ENCODE results near the gene TICAM2. TPM values are rescaled to one million over a fixed set of nuclear protein-coding genes. Genes with fewer than 3 reads are reported as not detected.
A peak's percentile ranks its signal among the peaks of the same experiment; 100 is the strongest.

The TICAM2 gene
- total RNA-seq, 4 donors from 2014 or later: 1.2 to 4.7 (median 3.1) TPM

- peak; percentile 92 for ATAC-seq
- no peaks in the 10 kb centered on the region for H3K36me3 ChIP-seq
- no peaks in the 10 kb centered on the region for H3K9me3 ChIP-seq
- H3K4me3 ChIP-seq: peak overlapping the region; percentile 27 to 31
- TF ChIP-seq CTCF (IDR thresholded peaks at IDR 0.05): peak; percentile 78 to 95 (median 89)
- TF ChIP-seq POLR2A (IDR thresholded peaks at IDR 0.05): no peak
- no peak for TF ChIP-seq EP300 (IDR thresholded peaks at IDR 0.05)
- TF ChIP-seq POLR2AphosphoS5 (IDR thresholded peaks at IDR 0.05): peak; percentile 22
- peak overlapping the region; percentile 48 to 76 (median 66) for H3K27ac ChIP-seq
- H3K4me1 ChIP-seq: peaks cover 0 to 7% (median 0%) of the 10 kb centered on the region in 3 donors
- 8 to 9% methylated on average over 8 of the region's 8 CpGs for WGBS, 2 donors (ENCODE audit: low coverage in 1 of 2)
- no peaks in the 10 kb centered on the region for H3K27me3 ChIP-seq
Observed at GRCh38 chr5:115634343-115635132, 32.3 kb upstream of the TICAM2 start.

GRCh38 chr5:115629903-115630302 lies 27.6 kb upstream of the TICAM2 start:
- H3K36me3 ChIP-seq: no peaks in the 10 kb centered on the region
- peaks cover 0 to 15% (median 0%) of the 10 kb centered on the region in 3 donors for H3K4me1 ChIP-seq
- H3K9me3 ChIP-seq: no peaks in the 10 kb centered on the region
- no peak for ATAC-seq
- H3K27ac ChIP-seq: no peak overlapping the region
- H3K27me3 ChIP-seq: no peaks in the 10 kb centered on the region
- WGBS, 2 donors (ENCODE audit: low coverage in 1 of 2): 55% methylated on average over 1 of the region's 1 CpG; no CpG with 5 or more reads in 1 of the 2 donors
- no peak for TF ChIP-seq POLR2A (IDR thresholded peaks at IDR 0.05)
- H3K4me3 ChIP-seq: no peak overlapping the region

GRCh38 chr5:115627295-115627865 lies 25.1 kb upstream of the TICAM2 start:
- no peaks in the 10 kb centered on the region for H3K36me3 ChIP-seq
- ATAC-seq: no peak
- H3K27me3 ChIP-seq: no peaks in the 10 kb centered on the region
- H3K4me3 ChIP-seq: no peak overlapping the region
- H3K4me1 ChIP-seq: peaks cover 19 to 33% (median 21%) of the 10 kb centered on the region in 3 donors
- H3K9me3 ChIP-seq: no peaks in the 10 kb centered on the region
- no peak overlapping the region for H3K27ac ChIP-seq
- 77 to 87% methylated on average over 4 to 5 of the region's 5 CpGs for WGBS, 2 donors (ENCODE audit: low coverage in 1 of 2)
- TF ChIP-seq EP300 (IDR thresholded peaks at IDR 0.05) (no peak), POLR2AphosphoS5 (IDR thresholded peaks at IDR 0.05) (no peak), POLR2A (IDR thresholded peaks at IDR 0.05) (no peak), CTCF (IDR thresholded peaks at IDR 0.05) (no peak)

- peak; percentile 10 for ATAC-seq
- Histone ChIP-seq H3K4me3 (peak overlapping the region; percentile 58 to 97), H3K9me3 (no peaks in the 10 kb centered on the region), H3K27ac (peak overlapping the region; percentile 35 to 94 (median 88)), H3K27me3 (no peaks in the 10 kb centered on the region), H3K4me1 (peaks cover 20 to 42% (median 21%) of the 10 kb centered on the region in 3 donors), H3K36me3 (no peaks in the 10 kb centered on the region)
- 2 to 4% methylated on average over 2 to 9 of the region's 9 CpGs for WGBS, 2 donors (ENCODE audit: low coverage in 1 of 2)
- no peak for TF ChIP-seq POLR2A (IDR thresholded peaks at IDR 0.05)
- peak in 1 of 4 experiments; percentile 0 for TF ChIP-seq CTCF (IDR thresholded peaks at IDR 0.05)
Observed at GRCh38 chr5:115626445-115626823, 24.2 kb upstream of the TICAM2 start.

- H3K36me3 ChIP-seq: no peaks in the 10 kb centered on the region
- H3K9me3 ChIP-seq: no peaks in the 10 kb centered on the region
- WGBS, 2 donors (ENCODE audit: low coverage in 1 of 2): 0% methylated on average over 16 to 26 of the region's 77 CpGs
- TF ChIP-seq POLR2AphosphoS5 (IDR thresholded peaks at IDR 0.05): peak; percentile 90
- TF ChIP-seq EP300 (IDR thresholded peaks at IDR 0.05): no peak
- TF ChIP-seq POLR2A (IDR thresholded peaks at IDR 0.05): peak; percentile 35 to 60
- peak in 1 of 4 experiments; percentile 39 for TF ChIP-seq CTCF (IDR thresholded peaks at IDR 0.05)
- no peaks in the 10 kb centered on the region for H3K27me3 ChIP-seq
- H3K27ac ChIP-seq: peak within 1 kb of the TSS; percentile 71 to 94 (median 92)
- H3K4me1 ChIP-seq: peaks cover 20 to 48% (median 21%) of the 10 kb centered on the region in 3 donors
- peak within 1 kb of the TSS; percentile 66 to 97 for H3K4me3 ChIP-seq
- ATAC-seq: peak; percentile 99
Observed at GRCh38 chr5:115625579-115626444, 23.5 kb upstream of the TICAM2 start, which contains the start of gene TMED7. Gene TMED7 (minus strand): TSS chr5:115626036. CDS start chr5:115625792, 244 bp downstream.

Data from gastroesophageal sphincter (tissue), 4 donors.